Jurkat, Clone E6-1 (cell line): Measurements from ENCODE around the gene ACKR2.

Experiments
- DNase-seq: peaks from one replicate; pipeline ENCODE4 v3.0.0-alpha.2; 2011; ENCODE audit warnings: low read depth, low spot score
- H3K4me3 ChIP-seq: 2 replicates; pipeline ENCODE4 v1.5.1; 2011; ENCODE audit warnings: mild to moderate bottlenecking, low read length, control low read depth, moderate library complexity

ACKR2 gene

DNA sequence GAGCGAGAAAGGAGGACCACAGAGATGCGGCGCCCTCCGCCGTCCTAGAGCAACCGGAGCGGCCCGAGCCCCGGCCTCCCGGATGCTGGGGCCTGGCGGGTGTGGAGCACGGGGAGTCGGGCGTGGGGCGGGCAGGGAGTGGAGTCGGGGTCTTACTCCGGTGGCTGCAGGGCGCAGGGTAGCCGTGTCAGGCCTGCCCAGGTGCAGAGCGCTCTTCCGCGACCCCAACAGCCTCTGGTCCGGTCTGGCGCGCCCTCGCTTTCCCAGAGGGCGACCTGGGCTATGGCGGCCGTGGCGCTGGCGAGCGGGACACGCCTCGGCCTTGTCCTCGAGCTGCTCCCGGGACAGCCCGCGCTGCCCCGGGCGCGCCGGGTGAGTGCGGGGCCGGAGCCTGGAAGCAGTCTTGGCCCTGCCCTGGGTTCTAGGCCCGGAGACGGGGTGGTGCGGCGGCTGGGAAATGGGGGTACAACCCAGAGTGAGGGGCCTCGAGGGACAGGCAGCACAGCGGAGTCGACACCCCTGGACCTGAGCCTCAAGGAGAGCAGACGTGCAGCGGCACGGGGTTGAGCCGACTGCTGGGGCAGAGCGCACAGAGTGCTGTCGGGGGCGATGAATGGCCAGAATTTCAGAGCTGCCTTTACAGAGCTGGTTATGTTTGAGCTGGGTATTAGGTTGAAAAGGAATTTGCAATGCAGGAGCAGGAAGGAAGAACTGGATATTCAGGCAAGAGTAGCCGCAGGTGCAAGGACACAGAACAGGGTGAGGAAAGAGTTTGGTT, 97.0 kb downstream of the ACKR2 start, which contains the start of gene ZNF662:
TSS of gene ZNF662 (plus strand) at position 73 of the 778 bp plus-strand sequence. CDS start 1,973 bp downstream, outside the sequence.
- no peak within 1 kb of the TSS for H3K4me3 ChIP-seq
- DNase-seq = no peak

- H3K4me3 ChIP-seq = no peak overlapping the region
- DNase-seq = no peak
Observed at GRCh38 chr3:42906848-42907183, 97.6 kb downstream of the ACKR2 start.

- no peak overlapping the region for H3K4me3 ChIP-seq
- no peak for DNase-seq
Observed at GRCh38 chr3:42908675-42909074, 99.4 kb downstream of the ACKR2 start.

- no peak for DNase-seq
- H3K4me3 ChIP-seq = no peak overlapping the region
Observed at GRCh38 chr3:42911551-42911950, 102.3 kb downstream of the ACKR2 start.

- no peak overlapping the region for H3K4me3 ChIP-seq
- DNase-seq = no peak
Observed at GRCh38 chr3:42914771-42915515, 105.7 kb downstream of the ACKR2 start.
